IMR-90 (cell line): Measurements from ENCODE around the gene MAOB.

Experiments
- CEBPB ChIP-seq: IDR thresholded peaks from 2 replicates; pipeline ENCODE4 v1.6.1; 2012; ENCODE audit warnings: low read depth, low read length, improper control_type of control experiment
- CHD1 ChIP-seq: IDR thresholded peaks from 2 replicates; pipeline ENCODE4 v1.6.1; 2012; ENCODE audit warnings: low read depth, low read length, improper control_type of control experiment
- CTCF ChIP-seq: conservative IDR thresholded peaks from 2 replicates; pipeline ENCODE4 v1.5.1; 2012; ENCODE audit warnings: mild to moderate bottlenecking, low read depth, low read length, improper control_type of control experiment
- MAZ ChIP-seq: IDR thresholded peaks from 2 replicates; pipeline ENCODE4 v1.6.1; 2012; ENCODE audit warnings: low read depth, mild to moderate bottlenecking, low read length, improper control_type of control experiment, moderate library complexity, borderline replicate concordance
- POLR2A ChIP-seq: IDR thresholded peaks from 2 replicates; pipeline ENCODE4 v1.6.1; 2012; ENCODE audit warnings: mild to moderate bottlenecking, low read depth, low read length
- RAD21 ChIP-seq: IDR thresholded peaks from 2 replicates; pipeline ENCODE4 v1.6.1; 2012; ENCODE audit warnings: low read length, improper control_type of control experiment

GRCh38 chrX:43878906-43879526 lies 3.2 kb downstream of the MAOB start:
- TF ChIP-seq CEBPB: no peak
- no peak for TF ChIP-seq CTCF
- no peak for TF ChIP-seq POLR2A
- no peak for TF ChIP-seq CHD1
- TF ChIP-seq RAD21: no peak
- no peak for TF ChIP-seq MAZ
